Gastrocnemius medialis (tissue), 4 donors: ENCODE results near the gene DEF6. TPM values are rescaled to one million over a fixed set of nuclear protein-coding genes. Genes with fewer than 3 reads are reported as not detected.

Source experiments
- ATAC-seq, 2 donors: fragments of 150-250 bp; one replicate each; pipeline ENCODE4 v1.9.1; 2016
- DNase-seq, 2 donors: peaks; one replicate each; pipeline ENCODE4 v3.0.0-alpha.2; 2019
- H3K27ac ChIP-seq, 4 donors: fragments of 200-600 bp; sonication (generic); 1 replicate in 1 of 4; 2 replicates in 3 of 4; pipeline ENCODE4 v1.5.1; 2016 to 2018; ENCODE audit warnings: mild to moderate bottlenecking in 2 of 4, moderate library complexity in 1 of 4
- H3K27me3 ChIP-seq, 3 donors: fragments of 200-600 bp; sonication (generic) in 2 of 3; 1 replicate in 1 of 3; 2 replicates in 2 of 3; pipeline versions ENCODE4 v1.5.1 to v1.6.0; 2016 to 2019; ENCODE audit warnings: mild to moderate bottlenecking in 1 of 3, moderate library complexity in 1 of 3
- H3K36me3 ChIP-seq, 2 donors: fragments of 200-600 bp; sonication (generic) in 1 of 2; one replicate each; pipeline ENCODE4 v1.5.1; 2017 to 2018
- H3K4me1 ChIP-seq, 2 donors: fragments of 200-600 bp; sonication (generic) in 1 of 2; one replicate each; pipeline ENCODE4 v1.5.1; 2016 to 2017; ENCODE audit warnings: mild to moderate bottlenecking in 2 of 2
- H3K4me3 ChIP-seq, 4 donors: fragments of 200-600 bp; sonication (generic) in 3 of 4; 1 replicate in 1 of 4; 2 replicates in 3 of 4; pipeline ENCODE4 v1.5.1; 2016 to 2019; ENCODE audit warnings: mild to moderate bottlenecking in 2 of 4
- H3K9me3 ChIP-seq, 3 donors: fragments of 200-600 bp; sonication (generic) in 2 of 3; 1 replicate in 1 of 3; 2 replicates in 2 of 3; pipeline ENCODE4 v1.5.1; 2016 to 2019
- POLR2A ChIP-seq, 2 donors: fragments of 450-650 bp; IDR thresholded peaks; one replicate each; pipeline ENCODE4 v1.6.1; 2017; ENCODE audit warnings: antibody characterized with exemption in 2 of 2, mild to moderate bottlenecking in 2 of 2, moderate library complexity in 2 of 2
- in situ Hi-C, 4 donors: fragments of 200-750 bp; cut with MboI; loops; one replicate each; pipeline versions ENCODE4 v1.15.0 to v1.8.0; 2017; ENCODE audit warnings: low sequenced_read_pairs in 4 of 4
- intact Hi-C: fragments of 100-400 bp; cut with DNase I; formaldehyde crosslinking; loops from one replicate; pipeline ENCODE4 v1.15.1; 2023; ENCODE audit warnings: low total_unique reads
- total RNA-seq, 4 donors: library from RNA; depleted of rRNA; stranded (reverse); fragments of >200 nt; gene quantifications; one replicate each; pipeline versions ENCODE4 v1.1.0 to v1.2.3, GENCODE V29; 2016
- TF ChIP-seq, protein P1 (sequence below), 5 experiments: fragments of 450-650 bp in 3 of 5; fragments of 200-600 bp in 2 of 5; sonication (generic) in 2 of 5; IDR thresholded peaks in 4 of 5; conservative IDR thresholded peaks in 1 of 5; 1 replicate in 4 of 5; 2 replicates in 1 of 5; pipeline ENCODE4 v1.5.1; 2016 to 2019; ENCODE audit warnings: antibody characterized with exemption in 5 of 5, mild to moderate bottlenecking in 3 of 5, moderate library complexity in 3 of 5

The DEF6 gene
- total RNA-seq, 4 donors from 2014 or later, result 0.15 to 2.9 (median 0.68) TPM

DNA sequence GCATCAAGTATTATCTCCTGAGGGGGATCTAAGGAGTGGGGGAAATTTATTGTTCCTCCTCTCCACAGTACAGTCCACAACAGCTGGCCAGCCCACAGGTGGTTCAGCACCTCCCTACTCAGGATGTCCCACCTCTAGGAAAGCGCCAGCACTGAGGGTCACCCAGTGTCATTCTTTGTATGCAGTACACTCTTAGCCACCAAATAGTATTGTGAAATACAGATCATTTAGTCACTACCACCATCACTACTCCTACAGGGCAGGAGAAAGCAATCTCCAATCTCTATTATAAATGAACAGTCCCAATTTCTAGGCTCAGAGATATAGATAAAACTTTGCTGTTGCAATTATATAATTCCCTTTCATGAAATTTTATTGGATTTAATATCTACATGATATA, 44.4 kb upstream of the DEF6 start:
- no peak overlapping the region for H3K4me3 ChIP-seq
- DNase-seq (no peak), ATAC-seq (no peak)
- H3K9me3 ChIP-seq, result no peaks in the 10 kb centered on the region
- intact Hi-C loops (no loop called here), in situ Hi-C loops (no loop called here)
- H3K4me1 ChIP-seq, result peaks cover 9 to 26% of the 10 kb centered on the region in 2 donors
- TF ChIP-seq POLR2A (IDR thresholded peaks at IDR 0.05), result no peak
- TF ChIP-seq, protein P1, sequence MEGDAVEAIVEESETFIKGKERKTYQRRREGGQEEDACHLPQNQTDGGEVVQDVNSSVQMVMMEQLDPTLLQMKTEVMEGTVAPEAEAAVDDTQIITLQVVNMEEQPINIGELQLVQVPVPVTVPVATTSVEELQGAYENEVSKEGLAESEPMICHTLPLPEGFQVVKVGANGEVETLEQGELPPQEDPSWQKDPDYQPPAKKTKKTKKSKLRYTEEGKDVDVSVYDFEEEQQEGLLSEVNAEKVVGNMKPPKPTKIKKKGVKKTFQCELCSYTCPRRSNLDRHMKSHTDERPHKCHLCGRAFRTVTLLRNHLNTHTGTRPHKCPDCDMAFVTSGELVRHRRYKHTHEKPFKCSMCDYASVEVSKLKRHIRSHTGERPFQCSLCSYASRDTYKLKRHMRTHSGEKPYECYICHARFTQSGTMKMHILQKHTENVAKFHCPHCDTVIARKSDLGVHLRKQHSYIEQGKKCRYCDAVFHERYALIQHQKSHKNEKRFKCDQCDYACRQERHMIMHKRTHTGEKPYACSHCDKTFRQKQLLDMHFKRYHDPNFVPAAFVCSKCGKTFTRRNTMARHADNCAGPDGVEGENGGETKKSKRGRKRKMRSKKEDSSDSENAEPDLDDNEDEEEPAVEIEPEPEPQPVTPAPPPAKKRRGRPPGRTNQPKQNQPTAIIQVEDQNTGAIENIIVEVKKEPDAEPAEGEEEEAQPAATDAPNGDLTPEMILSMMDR (IDR thresholded peaks at IDR 0.05 in 4 of 5, conservative IDR thresholded peaks at IDR 0.05 in 1 of 5), result no peak
- H3K27ac ChIP-seq, result no peak overlapping the region
- no peaks in the 10 kb centered on the region for H3K27me3 ChIP-seq
- H3K36me3 ChIP-seq, result no peaks in the 10 kb centered on the region

DNA sequence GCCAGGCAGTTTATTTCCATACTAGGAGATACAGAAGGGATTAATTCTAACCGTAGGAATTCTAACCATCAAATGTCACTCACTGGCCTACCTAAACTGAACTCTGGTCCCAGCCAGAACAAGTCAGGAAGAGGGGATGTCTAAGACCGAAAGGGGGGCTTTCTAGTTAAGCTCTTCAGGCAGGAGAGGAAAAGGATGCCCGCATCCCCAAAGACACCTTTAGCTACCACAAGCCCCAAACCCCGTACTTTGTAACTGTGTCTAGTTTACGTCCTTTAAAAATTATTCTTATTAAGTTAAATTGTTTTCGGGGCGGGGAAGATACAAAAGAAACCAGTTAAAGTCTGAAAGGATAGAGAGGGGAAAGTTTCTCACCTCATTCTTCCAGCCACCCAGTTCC, 39.3 kb upstream of the DEF6 start:
- DNase-seq, result no peak
- H3K9me3 ChIP-seq, result no peaks in the 10 kb centered on the region
- TF ChIP-seq POLR2A (IDR thresholded peaks at IDR 0.05), result no peak
- TF ChIP-seq, protein P1 (IDR thresholded peaks at IDR 0.05 in 4 of 5, conservative IDR thresholded peaks at IDR 0.05 in 1 of 5), result no peak
- H3K27me3 ChIP-seq, result no peaks in the 10 kb centered on the region
- in situ Hi-C loops, result no loop called here
- intact Hi-C loops, result no loop called here
- H3K4me3 ChIP-seq, result peak overlapping the region; percentile 74 to 90 (median 86)
- peaks cover 17 to 44% of the 10 kb centered on the region in 2 donors for H3K4me1 ChIP-seq
- ATAC-seq, result no peak
- no peaks in the 10 kb centered on the region for H3K36me3 ChIP-seq
- H3K27ac ChIP-seq, result peak overlapping the region; percentile 93 to 99 (median 96)

DNA sequence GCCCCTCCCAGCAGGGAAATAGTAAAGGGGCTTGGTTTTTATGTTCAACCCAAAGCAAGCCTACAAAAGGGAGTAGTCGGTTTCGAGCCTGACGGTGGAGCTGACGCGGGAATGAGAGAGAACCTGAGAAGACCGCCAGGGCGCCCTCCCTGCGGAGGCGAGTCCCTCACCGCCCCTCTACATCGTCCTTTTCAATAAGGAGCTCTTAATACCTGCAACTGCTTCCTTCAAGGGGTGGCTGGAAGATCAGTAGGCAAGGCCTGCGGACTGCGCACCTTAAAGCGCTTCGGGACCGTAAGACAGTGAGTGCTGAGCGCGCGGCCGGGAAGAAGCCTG, 38.8 kb upstream of the DEF6 start:
- intact Hi-C loops (no loop called here), in situ Hi-C loops (no loop called here)
- Histone ChIP-seq H3K4me3 (peak overlapping the region; percentile 74 to 90 (median 86)), H3K27ac (peak overlapping the region; percentile 93 to 99 (median 96)), H3K27me3 (no peaks in the 10 kb centered on the region), H3K4me1 (peaks cover 22 to 46% of the 10 kb centered on the region in 2 donors), H3K9me3 (no peaks in the 10 kb centered on the region), H3K36me3 (no peaks in the 10 kb centered on the region)
- TF ChIP-seq, protein P1 (IDR thresholded peaks at IDR 0.05 in 4 of 5, conservative IDR thresholded peaks at IDR 0.05 in 1 of 5), result no peak
- no peak for TF ChIP-seq POLR2A (IDR thresholded peaks at IDR 0.05)
- DNase-seq, result no peak
- ATAC-seq, result peak; percentile 2 to 7

DNA sequence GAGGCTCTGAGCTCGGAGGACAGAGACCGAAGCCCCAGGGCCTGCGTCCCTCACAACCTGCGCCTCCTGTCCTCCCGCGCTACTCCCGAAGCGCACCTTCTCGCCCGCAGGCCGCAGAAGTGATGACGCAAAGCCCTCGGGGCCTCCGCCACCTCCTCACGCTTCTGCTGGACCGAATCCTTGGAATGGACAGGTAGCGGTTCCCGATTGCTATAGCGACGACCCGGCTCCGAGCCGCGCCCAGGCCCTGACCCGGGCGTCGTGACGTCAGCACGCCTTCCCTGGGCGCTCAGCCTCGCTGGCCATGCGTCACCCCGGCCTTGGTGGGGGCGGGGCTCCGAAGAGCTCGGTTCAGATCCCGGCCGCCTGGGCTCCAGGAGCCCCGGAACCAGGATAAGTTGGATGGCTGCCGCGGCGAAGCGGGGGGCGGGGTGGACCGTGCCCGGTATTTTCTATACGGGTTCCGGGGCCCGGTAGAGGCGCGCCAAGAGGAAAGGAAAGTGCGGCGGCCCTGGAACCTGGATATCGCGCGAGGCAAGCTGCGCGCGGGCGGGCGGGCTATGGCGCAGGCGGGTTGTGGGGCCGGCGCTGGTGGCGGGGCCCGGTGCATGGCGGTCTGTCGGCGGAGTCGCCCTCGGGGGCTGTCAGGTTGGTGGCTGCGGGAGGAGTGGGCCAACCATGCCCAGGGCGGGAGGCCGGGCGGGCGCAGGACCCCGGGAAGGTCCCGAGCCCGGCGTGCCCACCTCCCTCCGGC, 38.2 kb upstream of the DEF6 start, which contains the start of gene ZNF76:
Gene ZNF76 (plus strand): TSS at position 542 of the 754 bp plus-strand sequence. CDS start 21,417 bp downstream, outside the sequence.
- no peaks in the 10 kb centered on the region for H3K36me3 ChIP-seq
- intact Hi-C loops, result no loop called here
- ATAC-seq, result peak; percentile 81

More for the DNA sequence above, 38.2 kb upstream of the DEF6 start, which contains the start of gene ZNF76:
- Histone ChIP-seq H3K27ac (peak within 1 kb of the TSS; percentile 93 to 99 (median 96)), H3K27me3 (no peaks in the 10 kb centered on the region), H3K4me3 (peak within 1 kb of the TSS; percentile 74 to 90 (median 86)), H3K9me3 (no peaks in the 10 kb centered on the region), H3K4me1 (peaks cover 28 to 46% of the 10 kb centered on the region in 2 donors)
- in situ Hi-C loops, result no loop called here
- DNase-seq, result peak; percentile 95 to 97
- peak; percentile 88 to 90 for TF ChIP-seq POLR2A (IDR thresholded peaks at IDR 0.05)
- TF ChIP-seq, protein P1 (IDR thresholded peaks at IDR 0.05 in 4 of 5, conservative IDR thresholded peaks at IDR 0.05 in 1 of 5), result peak in 3 of 5 experiments; percentile 37 to 81 (median 80)
